ENCODE results near the gene PRKAG2. TPM values are rescaled to one million over a fixed set of nuclear protein-coding genes. Genes with fewer than 3 reads are reported as not detected.

The PRKAG2 gene
- total RNA-seq, 2 experiments from 2014 or later, result 18.4 to 29.9 TPM

- Mint-ChIP-seq H3K27me3 (no peaks in the 10 kb centered on the region), H3K9me3 (ENCODE audit: low read depth) (no peaks in the 10 kb centered on the region), H3K4me3 (no peak overlapping the region), H3K4me1 (no peaks in the 10 kb centered on the region), H3K27ac (no peak overlapping the region), H3K36me3 (no peaks in the 10 kb centered on the region)
- CTCF ChIA-PET, result no interaction called here
- ATAC-seq (no peak), DNase-seq (no peak)
Measured at GRCh38 chr7:151720280-151720679, 156.6 kb downstream of the PRKAG2 start.

- no peaks in the 10 kb centered on the region for H3K27me3 Mint-ChIP-seq
- H3K27ac Mint-ChIP-seq, result no peak overlapping the region
- DNase-seq, result no peak
- no peaks in the 10 kb centered on the region for H3K4me1 Mint-ChIP-seq
- no peak for ATAC-seq
- H3K36me3 Mint-ChIP-seq, result no peaks in the 10 kb centered on the region
- H3K9me3 Mint-ChIP-seq (ENCODE audit: low read depth), result no peaks in the 10 kb centered on the region
- H3K4me3 Mint-ChIP-seq, result no peak overlapping the region
- CTCF ChIA-PET, result no interaction called here
Measured at GRCh38 chr7:151719897-151720242, 157.0 kb downstream of the PRKAG2 start.

GRCh38 chr7:151719031-151719896 lies 157.7 kb downstream of the PRKAG2 start:
- CTCF ChIA-PET, result no interaction called here
- no peaks in the 10 kb centered on the region for H3K9me3 Mint-ChIP-seq (ENCODE audit: low read depth)
- DNase-seq, result no peak
- no peaks in the 10 kb centered on the region for H3K36me3 Mint-ChIP-seq
- H3K27me3 Mint-ChIP-seq, result no peaks in the 10 kb centered on the region
- no peak for ATAC-seq
- no peak overlapping the region for H3K27ac Mint-ChIP-seq
- no peaks in the 10 kb centered on the region for H3K4me1 Mint-ChIP-seq
- H3K4me3 Mint-ChIP-seq, result no peak overlapping the region

GRCh38 chr7:151717918-151718317 lies 159.0 kb downstream of the PRKAG2 start:
- Mint-ChIP-seq H3K36me3 (no peaks in the 10 kb centered on the region), H3K27ac (no peak overlapping the region), H3K4me1 (no peaks in the 10 kb centered on the region), H3K9me3 (ENCODE audit: low read depth) (no peaks in the 10 kb centered on the region), H3K4me3 (no peak overlapping the region), H3K27me3 (no peaks in the 10 kb centered on the region)
- ATAC-seq (no peak), DNase-seq (no peak)
- CTCF ChIA-PET, result no interaction called here

- Mint-ChIP-seq H3K4me1 (peaks cover 4% of the 10 kb centered on the region), H3K36me3 (no peaks in the 10 kb centered on the region), H3K27me3 (no peaks in the 10 kb centered on the region), H3K27ac (no peak overlapping the region), H3K9me3 (ENCODE audit: low read depth) (no peaks in the 10 kb centered on the region), H3K4me3 (no peak overlapping the region)
- DNase-seq (no peak), ATAC-seq (no peak)
- CTCF ChIA-PET, result no interaction called here
Measured at GRCh38 chr7:151717415-151717814, 159.5 kb downstream of the PRKAG2 start.

GRCh38 chr7:151716323-151716722 lies 160.6 kb downstream of the PRKAG2 start:
- ATAC-seq, result no peak
- H3K4me3 Mint-ChIP-seq, result no peak overlapping the region
- no peaks in the 10 kb centered on the region for H3K9me3 Mint-ChIP-seq (ENCODE audit: low read depth)
- H3K36me3 Mint-ChIP-seq, result no peaks in the 10 kb centered on the region
- H3K27ac Mint-ChIP-seq, result no peak overlapping the region
- no peaks in the 10 kb centered on the region for H3K27me3 Mint-ChIP-seq
- no peak for DNase-seq
- CTCF ChIA-PET, result no interaction called here
- peaks cover 10% of the 10 kb centered on the region for H3K4me1 Mint-ChIP-seq

GRCh38 chr7:151715666-151716315 lies 161.1 kb downstream of the PRKAG2 start:
- no peaks in the 10 kb centered on the region for H3K27me3 Mint-ChIP-seq

GRCh38 chr7:151714201-151714600 lies 162.7 kb downstream of the PRKAG2 start:
- Mint-ChIP-seq H3K9me3 (ENCODE audit: low read depth) (no peaks in the 10 kb centered on the region), H3K4me1 (peaks cover 10% of the 10 kb centered on the region), H3K4me3 (no peak overlapping the region), H3K27ac (no peak overlapping the region), H3K27me3 (no peaks in the 10 kb centered on the region), H3K36me3 (no peaks in the 10 kb centered on the region)
- DNase-seq (no peak), ATAC-seq (no peak)
- CTCF ChIA-PET, result interaction anchor here (1.5 kb wide), 1 partner anchor 46 kb away, joined by 3 read pairs; no protein-coding TSS in a partner anchor

More at GRCh38 chr7:151715666-151716315, 161.1 kb downstream of the PRKAG2 start:
- no peak for DNase-seq
- ATAC-seq, result no peak
- H3K27ac Mint-ChIP-seq, result no peak overlapping the region
- H3K9me3 Mint-ChIP-seq (ENCODE audit: low read depth), result no peaks in the 10 kb centered on the region
- H3K4me1 Mint-ChIP-seq, result peaks cover 10% of the 10 kb centered on the region
- CTCF ChIA-PET, result no interaction called here
- no peak overlapping the region for H3K4me3 Mint-ChIP-seq
- H3K36me3 Mint-ChIP-seq, result no peaks in the 10 kb centered on the region

- DNase-seq (no peak), ATAC-seq (no peak)
- Mint-ChIP-seq H3K9me3 (ENCODE audit: low read depth) (no peaks in the 10 kb centered on the region), H3K4me3 (no peak overlapping the region), H3K36me3 (no peaks in the 10 kb centered on the region), H3K4me1 (peaks cover 10% of the 10 kb centered on the region), H3K27me3 (no peaks in the 10 kb centered on the region), H3K27ac (no peak overlapping the region)
- CTCF ChIA-PET, result no interaction called here
Measured at GRCh38 chr7:151712810-151713125, 164.1 kb downstream of the PRKAG2 start.

GRCh38 chr7:151711906-151712809 lies 164.8 kb downstream of the PRKAG2 start:
- Mint-ChIP-seq H3K9me3 (ENCODE audit: low read depth) (no peaks in the 10 kb centered on the region), H3K4me3 (no peak overlapping the region), H3K27me3 (no peaks in the 10 kb centered on the region), H3K27ac (no peak overlapping the region), H3K4me1 (peaks cover 10% of the 10 kb centered on the region), H3K36me3 (no peaks in the 10 kb centered on the region)
- ATAC-seq, result no peak
- CTCF ChIA-PET, result no interaction called here
- no peak for DNase-seq

GRCh38 chr7:151711435-151711872 lies 165.5 kb downstream of the PRKAG2 start:
- Mint-ChIP-seq H3K9me3 (ENCODE audit: low read depth) (no peaks in the 10 kb centered on the region), H3K4me3 (no peak overlapping the region), H3K27ac (no peak overlapping the region), H3K4me1 (peaks cover 10% of the 10 kb centered on the region), H3K27me3 (no peaks in the 10 kb centered on the region), H3K36me3 (no peaks in the 10 kb centered on the region)
- DNase-seq (no peak), ATAC-seq (no peak)
- CTCF ChIA-PET, result no interaction called here

GRCh38 chr7:151710646-151711434 lies 166.1 kb downstream of the PRKAG2 start:
- Mint-ChIP-seq H3K36me3 (no peaks in the 10 kb centered on the region), H3K27me3 (no peaks in the 10 kb centered on the region), H3K4me1 (peaks cover 10% of the 10 kb centered on the region), H3K27ac (no peak overlapping the region), H3K9me3 (ENCODE audit: low read depth) (no peaks in the 10 kb centered on the region), H3K4me3 (no peak overlapping the region)
- CTCF ChIA-PET, result no interaction called here
- ATAC-seq, result no peak
- DNase-seq, result no peak

- Mint-ChIP-seq H3K4me3 (no peak overlapping the region), H3K27me3 (no peaks in the 10 kb centered on the region)
- no peak for ATAC-seq
Measured at GRCh38 chr7:151710121-151710640, 166.7 kb downstream of the PRKAG2 start.

More at GRCh38 chr7:151710121-151710640, 166.7 kb downstream of the PRKAG2 start:
- CTCF ChIA-PET, result no interaction called here
- Mint-ChIP-seq H3K27ac (no peak overlapping the region), H3K36me3 (no peaks in the 10 kb centered on the region), H3K4me1 (peaks cover 10% of the 10 kb centered on the region), H3K9me3 (ENCODE audit: low read depth) (no peaks in the 10 kb centered on the region)
- DNase-seq, result no peak
